H1 (cell line): Measurements from ENCODE around the gene BOLA2B. TPM values are rescaled to one million over a fixed set of nuclear protein-coding genes. Genes with fewer than 3 reads are reported as not detected.
A peak's percentile ranks its signal among the peaks of the same experiment; 100 is the strongest.

Experiments used
- CTCF ChIA-PET: fragments of 300-600 bp; sonication (Branson Sonifier 250); formaldehyde crosslinking; loops from one replicate; lab custom pipeline; 2021; ENCODE audit not compliant: partially characterized antibody; lab: Charles Lee
- POLR2A ChIA-PET: fragments of 300-600 bp; sonication (Branson Sonifier 250); formaldehyde crosslinking; loops from one replicate; lab custom pipeline; 2021; ENCODE audit warnings: inconsistent platforms; ENCODE audit not compliant: partially characterized antibody; lab: Charles Lee
- DNase-seq, 2 experiments: peaks; one replicate each; pipeline versions ENCODE4 v3.0.0 to v3.0.0-alpha.2; 2010 to 2022; ENCODE audit warnings: low spot score in 2 of 2, low read depth in 1 of 2, mixed read lengths in 1 of 2
- FAIRE-seq: peaks from 2 replicates; lab custom pipeline; 2011; peaks lifted over from hg19 to GRCh38; lab: Jason Lieb, UNC
- H2AFZ ChIP-seq: 2 replicates; pipeline ENCODE4 v1.8.1; 2012; ENCODE audit warnings: low read length, inconsistent platforms
- H2AK5ac ChIP-seq: 2 replicates; pipeline ENCODE4 v1.6.1; 2013; ENCODE audit warnings: low read depth, low read length
- H2BK120ac ChIP-seq: replicated peaks from 2 replicates; pipeline ENCODE3; 2013; ENCODE audit warnings: low read depth, low read length, inconsistent platforms
- H2BK12ac ChIP-seq: 2 replicates; pipeline ENCODE4 v1.6.1; 2013; ENCODE audit warnings: low read depth, low read length
- H2BK15ac ChIP-seq: 2 replicates; pipeline ENCODE4 v1.6.1; 2013; ENCODE audit warnings: low read length
- H2BK20ac ChIP-seq: 2 replicates; pipeline ENCODE4 v1.6.1; 2013; ENCODE audit warnings: low read length
- H2BK5ac ChIP-seq: 2 replicates; pipeline ENCODE4 v1.6.1; 2013; ENCODE audit warnings: low read depth, low read length
- H3K14ac ChIP-seq: 2 replicates; pipeline ENCODE4 v1.6.1; 2013; ENCODE audit warnings: inconsistent platforms; ENCODE audit not compliant: insufficient read length
- H3K18ac ChIP-seq: 2 replicates; pipeline ENCODE4 v1.6.1; 2013; ENCODE audit warnings: low read length; ENCODE audit errors: extremely low read depth
- H3K23ac ChIP-seq: 2 replicates; pipeline ENCODE4 v1.6.1; 2013; ENCODE audit warnings: inconsistent platforms; ENCODE audit not compliant: insufficient read length
- H3K23me2 ChIP-seq: 2 replicates; pipeline ENCODE4 v1.6.1; 2013; ENCODE audit warnings: low read depth, low read length
- H3K27ac ChIP-seq: 2 replicates; pipeline ENCODE4 v1.6.1; 2011; ENCODE audit warnings: low read depth, low read length, inconsistent platforms
- H3K27me3 ChIP-seq, 4 experiments: replicated peaks in 1 of 4; 1 replicate in 1 of 4; 2 replicates in 3 of 4; pipeline versions ENCODE4 v1.6.1 to v1.8.1; 2011 to 2013; ENCODE audit warnings: low read length in 3 of 4, mild to moderate bottlenecking in 3 of 4, inconsistent platforms in 2 of 4, mixed read lengths in 2 of 4, moderate library complexity in 1 of 4; ENCODE audit not compliant: control insufficient read depth in 3 of 4, insufficient read depth in 3 of 4; ENCODE audit errors: extremely low read depth in 1 of 4
- H3K36me3 ChIP-seq, 4 experiments: 2 replicates each; pipeline versions ENCODE4 v1.6.1 to v1.8.1; 2011 to 2013; ENCODE audit warnings: mild to moderate bottlenecking in 4 of 4, low read length in 3 of 4, moderate library complexity in 2 of 4, control low read depth in 1 of 4, inconsistent platforms in 1 of 4; ENCODE audit not compliant: insufficient read depth in 4 of 4, control insufficient read depth in 2 of 4
- H3K4ac ChIP-seq: replicated peaks from 2 replicates; pipeline ENCODE3; 2013; ENCODE audit warnings: low read length, low read depth, mixed read lengths, inconsistent platforms; ENCODE audit not compliant: insufficient read length
- H3K4me1 ChIP-seq, 4 experiments: replicated peaks in 1 of 4; 1 replicate in 1 of 4; 2 replicates in 3 of 4; pipeline versions ENCODE4 v1.6.1 to v1.8.1; 2011 to 2013; ENCODE audit warnings: low read length in 3 of 4, inconsistent platforms in 2 of 4, mixed read lengths in 1 of 4; ENCODE audit not compliant: insufficient read depth in 4 of 4, control insufficient read depth in 3 of 4
- H3K4me2 ChIP-seq, 2 experiments: 2 replicates each; pipeline versions ENCODE4 v1.6.1 to v1.8.1; 2011 to 2013; ENCODE audit warnings: low read depth in 2 of 2, low read length in 2 of 2, control low read depth in 1 of 2, inconsistent platforms in 1 of 2, mild to moderate bottlenecking in 1 of 2; ENCODE audit not compliant: insufficient read depth in 1 of 2
- H3K4me3 ChIP-seq, 4 experiments: fragments of 200-600, 300-600 bp in 1 of 4; sonication (generic), shearing (Covaris generic), sonication (Bioruptor Twin) in 1 of 4; 2 replicates each; pipeline versions ENCODE4 v1.5.1 to v1.8.1; 2011 to 2016; ENCODE audit warnings: low read length in 4 of 4, low read depth in 3 of 4, control low read depth in 2 of 4, inconsistent platforms in 2 of 4, mild to moderate bottlenecking in 2 of 4, mixed read lengths in 1 of 4, moderate library complexity in 1 of 4; ENCODE audit not compliant: insufficient read depth in 2 of 4; ENCODE audit errors: extremely low read depth in 1 of 4
- H3K56ac ChIP-seq: replicated peaks from 2 replicates; pipeline ENCODE3; 2013; ENCODE audit warnings: low read depth, mild to moderate bottlenecking, mixed read lengths, low read length, inconsistent platforms; ENCODE audit not compliant: insufficient read length
- H3K79me1 ChIP-seq: 2 replicates; pipeline ENCODE4 v1.6.1; 2013; ENCODE audit warnings: low read depth, low read length, control low read depth
- H3K79me2 ChIP-seq, 2 experiments: 2 replicates each; pipeline versions ENCODE4 v1.6.1 to v1.8.1; 2012 to 2013; ENCODE audit warnings: low read length in 2 of 2, mild to moderate bottlenecking in 2 of 2, inconsistent platforms in 1 of 2; ENCODE audit not compliant: insufficient read depth in 2 of 2, control insufficient read depth in 1 of 2
- H3K9ac ChIP-seq, 4 experiments: replicated peaks in 1 of 4; 1 replicate in 1 of 4; 2 replicates in 3 of 4; pipeline versions ENCODE4 v1.6.1 to v1.8.1; 2011 to 2013; ENCODE audit warnings: low read depth in 3 of 4, low read length in 3 of 4, control low read depth in 2 of 4, mild to moderate bottlenecking in 2 of 4, moderate library complexity in 2 of 4, inconsistent platforms in 1 of 4; ENCODE audit errors: extremely low read depth in 1 of 4
- H3K9me3 ChIP-seq, 2 experiments: 2 replicates each; pipeline versions ENCODE4 v1.6.1 to v1.8.1; 2012 to 2013; ENCODE audit warnings: mild to moderate bottlenecking in 2 of 2, moderate library complexity in 2 of 2, control low read depth in 1 of 2, inconsistent platforms in 1 of 2, low read depth in 1 of 2, low read length in 1 of 2, mixed read lengths in 1 of 2; ENCODE audit not compliant: insufficient read depth in 2 of 2
- H4K20me1 ChIP-seq, 2 experiments: replicated peaks in 1 of 2; 2 replicates each; pipeline versions ENCODE3 to v1.8.1; 2011 to 2013; ENCODE audit warnings: inconsistent platforms in 2 of 2, low read length in 2 of 2, mild to moderate bottlenecking in 1 of 2; ENCODE audit not compliant: insufficient read depth in 2 of 2, control insufficient read depth in 1 of 2
- H4K5ac ChIP-seq: 2 replicates; pipeline ENCODE4 v1.6.1; 2013; ENCODE audit warnings: low read length, low read depth, mixed read lengths, inconsistent platforms; ENCODE audit not compliant: insufficient read length
- H4K8ac ChIP-seq: 2 replicates; pipeline ENCODE4 v1.8.0; 2013; ENCODE audit warnings: mild to moderate bottlenecking, moderate library complexity, low read length, inconsistent platforms; ENCODE audit not compliant: insufficient read depth; ENCODE audit errors: extremely low read depth
- H4K91ac ChIP-seq: replicated peaks from 2 replicates; pipeline ENCODE3; 2013; ENCODE audit warnings: low read length, mixed read lengths, inconsistent platforms; ENCODE audit not compliant: insufficient read length
- CEBPB ChIP-seq: IDR thresholded peaks from 2 replicates; pipeline ENCODE4 v1.6.1; 2012; ENCODE audit warnings: low read depth, low read length
- MAX ChIP-seq: IDR thresholded peaks from 2 replicates; pipeline ENCODE4 v1.6.1; 2012; ENCODE audit warnings: inconsistent platforms
- NRF1 ChIP-seq: IDR thresholded peaks from 2 replicates; pipeline ENCODE4 v1.6.1; 2011; ENCODE audit warnings: mild to moderate bottlenecking, low read depth, low read length, improper control_type of control experiment
- SIN3A ChIP-seq, 2 experiments: IDR thresholded peaks in 1 of 2; conservative IDR thresholded peaks in 1 of 2; 2 replicates each; pipeline ENCODE4 v1.6.1; 2011 to 2012; ENCODE audit warnings: low read length in 2 of 2, improper control_type of control experiment in 1 of 2, low read depth in 1 of 2, mild to moderate bottlenecking in 1 of 2
- SIX5 ChIP-seq: IDR thresholded peaks from 2 replicates; pipeline ENCODE4 v1.6.1; 2011; ENCODE audit warnings: mild to moderate bottlenecking, low read depth, low read length
- WGBS, 2 experiments: shearing (Covaris generic) in 1 of 2; methylation state at CpG; one replicate each; pipeline versions ENCODE4 v1.1.6 to v1.1.7; 2013 to 2015; ENCODE audit warnings: low lambda C conversion rate in 2 of 2, mixed read lengths in 2 of 2, inconsistent platforms in 1 of 2, low coverage in 1 of 2, missing lambda C conversion rate in 1 of 2; ENCODE audit not compliant: insufficient replicate concordance in 2 of 2, insufficient coverage in 1 of 2, insufficient read length in 1 of 2; ENCODE audit errors: extremely low coverage in 1 of 2, missing lambda C conversion rate in 1 of 2; 5-methylcytosine and 5-hydroxymethylcytosine counted together
- polyA plus RNA-seq, 7 experiments: library from polyadenylated mRNA; depleted of rRNA in 3 of 7; stranded (reverse) in 5 of 7; unstranded in 2 of 7; fragments of >200 nt in 5 of 7; fragments of 200-250 nt in 2 of 7; gene quantifications; 1 replicate in 5 of 7; 2 replicates in 1 of 7; 4 replicates in 1 of 7; pipeline versions ENCODE4 v1.2.1 to v1.2.3, GENCODE V29; 2011 to 2013; ENCODE audit warnings: missing spikeins in 2 of 7, mixed read lengths in 2 of 7
- total RNA-seq: library from RNA; stranded (reverse); fragmentation: NEBNext Ultra II Directional; extraction: Animal tissue kit (Norgen Biotek cat#: 25700); gene quantifications from 2 replicates; pipeline ENCODE4 v1.2.1, GENCODE V29; 2021

The BOLA2B gene
- total and polyA plus RNA-seq, 2 of the 8 experiments (the other 6 are each of a cell fraction or from before 2014, with no cell fraction given) = 208 to 872 TPM

GRCh38 chr16:30185683-30186421 is 7.6 kb downstream of the BOLA2B start:
- peaks cover 0 to 12% (median 4%) of the 10 kb centered on the region in 4 experiments; a peak in 4 of 7 replicates for H3K4me1 ChIP-seq
- FAIRE-seq (no peak), DNase-seq (peak in 1 of 2 experiments; percentile 51)
- no peak overlapping the region for H4K5ac ChIP-seq
- no peak for TF ChIP-seq SIX5
- 0 out of 2 replicates have a peak, but pooled peaks have one; percentile 26 for TF ChIP-seq MAX
- TF ChIP-seq CEBPB = peak; percentile 37; the same call in 1 of the 2 replicates
- TF ChIP-seq NRF1 = no peak
- no peak for TF ChIP-seq SIN3A (conservative IDR thresholded peaks at IDR 0.05 in 1 of 2, IDR thresholded peaks at IDR 0.05 in 1 of 2; ENCODE audit: low read depth in 1 of 2, low read length in 2 of 2)
- H2BK20ac ChIP-seq = no peak overlapping the region
- H3K23me2 ChIP-seq = peaks cover 9% of the 10 kb centered on the region; the same call in 1 of the 2 replicates
- H2AFZ ChIP-seq = no peak overlapping the region
- peaks cover 7 to 8% of the 10 kb centered on the region in 2 experiments for H4K20me1 ChIP-seq
- H3K4me2 ChIP-seq = no peak overlapping the region
- ChIA-PET POLR2A (interaction anchor here (1.2 kb wide), 1 partner anchor 14 kb away, joined by 3 read pairs; no protein-coding TSS in a partner anchor), CTCF (interaction anchor here (1.0 to 4.4 kb wide), 4 partner anchors 68 to 322 kb away, joined by 4 to 21 read pairs (median 5); partner anchors contain the start of gene GDPD3)
- no peak overlapping the region for H2BK12ac ChIP-seq
- no peak overlapping the region for H4K91ac ChIP-seq
- no peak overlapping the region; the same call in 1 of the 2 replicates for H4K8ac ChIP-seq
- H3K56ac ChIP-seq = no peak overlapping the region
- H3K23ac ChIP-seq = no peak overlapping the region
- H2AK5ac ChIP-seq = no peak overlapping the region
- 97% methylated on average over 6 of the region's 15 CpGs; no CpG with 5 or more reads in 1 of the 2 experiments for WGBS, 2 experiments
- no peak overlapping the region for H3K4me3 ChIP-seq
- no peaks in the 10 kb centered on the region for H3K9me3 ChIP-seq
- no peak overlapping the region for H2BK120ac ChIP-seq
- no peaks in the 10 kb centered on the region for H3K36me3 ChIP-seq
- H3K4ac ChIP-seq = no peak overlapping the region
- H3K79me2 ChIP-seq = no peaks in the 10 kb centered on the region
- H3K79me1 ChIP-seq = no peaks in the 10 kb centered on the region
- no peak overlapping the region for H3K9ac ChIP-seq
- no peak overlapping the region for H3K14ac ChIP-seq
- peak overlapping the region; percentile 24; the same call in 1 of the 2 replicates for H2BK5ac ChIP-seq
- H2BK15ac ChIP-seq = no peak overlapping the region
- H3K27me3 ChIP-seq = peaks cover 0 to 16% (median 10%) of the 10 kb centered on the region in 4 experiments; a peak in 4 of 7 replicates
- H3K27ac ChIP-seq = no peak overlapping the region
- no peak overlapping the region for H3K18ac ChIP-seq
